PFSK-1 (cell line): ENCODE data around the gene PTPRK.

Experiments used
- FOXP2 ChIP-seq: optimal IDR thresholded peaks from 2 replicates; pipeline ENCODE3; 2011; ENCODE audit warnings: borderline replicate concordance, control low read depth, inconsistent platforms; ENCODE audit not compliant: insufficient read depth; ENCODE audit errors: extremely low read length, extremely low read depth
- POLR2AphosphoS5 ChIP-seq: IDR thresholded peaks from 2 replicates; pipeline ENCODE4 v1.6.1; 2012; ENCODE audit warnings: low read depth, mild to moderate bottlenecking, control low read depth, low read length, moderate library complexity
- SIN3A ChIP-seq: IDR thresholded peaks from 2 replicates; pipeline ENCODE4 v1.6.1; 2012; ENCODE audit warnings: mild to moderate bottlenecking, low read length, moderate library complexity, borderline replicate concordance; ENCODE audit not compliant: insufficient read depth
- TAF1 ChIP-seq: IDR thresholded peaks from 2 replicates; pipeline ENCODE4 v1.6.1; 2012; ENCODE audit warnings: low read length, control low read depth, borderline replicate concordance; ENCODE audit not compliant: insufficient read depth
- TF ChIP-seq, protein P1 (sequence below), 2 experiments: IDR thresholded peaks; 2 replicates each; pipeline versions ENCODE4 v1.6.1 to v1.8.0; 2011 to 2012; ENCODE audit warnings: low read depth in 2 of 2, low read length in 2 of 2, control low read depth in 1 of 2, inconsistent platforms in 1 of 2, mild to moderate bottlenecking in 1 of 2, moderate library complexity in 1 of 2; ENCODE audit not compliant: insufficient read depth in 1 of 2

PTPRK gene

DNA sequence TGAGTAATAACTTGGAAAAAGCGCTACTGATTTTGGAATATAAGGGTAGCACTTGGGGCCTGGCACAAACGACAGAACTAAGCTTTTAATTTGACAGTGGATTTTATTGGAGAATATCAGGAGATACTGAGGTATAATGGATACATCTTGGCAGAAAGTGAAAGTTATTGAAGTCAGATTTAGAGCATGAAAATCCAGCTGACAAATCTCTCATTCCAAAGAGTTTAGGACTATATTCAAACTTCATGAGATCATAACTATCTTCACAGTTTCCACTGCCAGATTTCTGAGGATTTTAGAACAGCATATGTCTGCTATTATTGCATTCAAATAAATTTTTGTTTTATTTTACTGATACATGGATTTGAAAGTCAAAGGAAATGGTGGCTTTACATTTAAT lies 487.2 kb downstream of the PTPRK start:
- no peak for TF ChIP-seq FOXP2
- no peak for TF ChIP-seq TAF1
- TF ChIP-seq, protein P1, sequence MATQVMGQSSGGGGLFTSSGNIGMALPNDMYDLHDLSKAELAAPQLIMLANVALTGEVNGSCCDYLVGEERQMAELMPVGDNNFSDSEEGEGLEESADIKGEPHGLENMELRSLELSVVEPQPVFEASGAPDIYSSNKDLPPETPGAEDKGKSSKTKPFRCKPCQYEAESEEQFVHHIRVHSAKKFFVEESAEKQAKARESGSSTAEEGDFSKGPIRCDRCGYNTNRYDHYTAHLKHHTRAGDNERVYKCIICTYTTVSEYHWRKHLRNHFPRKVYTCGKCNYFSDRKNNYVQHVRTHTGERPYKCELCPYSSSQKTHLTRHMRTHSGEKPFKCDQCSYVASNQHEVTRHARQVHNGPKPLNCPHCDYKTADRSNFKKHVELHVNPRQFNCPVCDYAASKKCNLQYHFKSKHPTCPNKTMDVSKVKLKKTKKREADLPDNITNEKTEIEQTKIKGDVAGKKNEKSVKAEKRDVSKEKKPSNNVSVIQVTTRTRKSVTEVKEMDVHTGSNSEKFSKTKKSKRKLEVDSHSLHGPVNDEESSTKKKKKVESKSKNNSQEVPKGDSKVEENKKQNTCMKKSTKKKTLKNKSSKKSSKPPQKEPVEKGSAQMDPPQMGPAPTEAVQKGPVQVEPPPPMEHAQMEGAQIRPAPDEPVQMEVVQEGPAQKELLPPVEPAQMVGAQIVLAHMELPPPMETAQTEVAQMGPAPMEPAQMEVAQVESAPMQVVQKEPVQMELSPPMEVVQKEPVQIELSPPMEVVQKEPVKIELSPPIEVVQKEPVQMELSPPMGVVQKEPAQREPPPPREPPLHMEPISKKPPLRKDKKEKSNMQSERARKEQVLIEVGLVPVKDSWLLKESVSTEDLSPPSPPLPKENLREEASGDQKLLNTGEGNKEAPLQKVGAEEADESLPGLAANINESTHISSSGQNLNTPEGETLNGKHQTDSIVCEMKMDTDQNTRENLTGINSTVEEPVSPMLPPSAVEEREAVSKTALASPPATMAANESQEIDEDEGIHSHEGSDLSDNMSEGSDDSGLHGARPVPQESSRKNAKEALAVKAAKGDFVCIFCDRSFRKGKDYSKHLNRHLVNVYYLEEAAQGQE (IDR thresholded peaks at IDR 0.05; ENCODE audit: insufficient read depth in 1 of 2, low read depth in 2 of 2, low read length in 2 of 2): no peak
- TF ChIP-seq SIN3A: no peak

DNA sequence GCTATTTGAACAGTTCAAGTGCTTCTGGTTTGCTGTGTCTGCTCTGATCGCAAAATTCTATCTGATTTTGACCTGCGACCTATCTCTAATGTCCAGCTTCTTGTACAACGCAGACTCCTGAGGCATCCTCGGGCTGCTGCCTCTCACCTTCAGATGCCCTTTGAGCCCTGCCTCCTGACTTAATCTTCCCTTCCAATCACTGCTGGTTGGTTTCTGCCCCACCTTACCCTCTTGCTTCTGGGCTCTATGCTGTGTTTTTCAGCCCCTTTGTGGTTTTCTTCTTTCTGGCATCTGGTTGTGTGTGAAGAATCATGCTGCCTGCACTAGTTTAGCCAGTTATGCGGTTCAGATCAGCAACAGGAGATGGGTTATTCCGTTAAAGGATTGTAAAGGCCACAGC lies 488.4 kb downstream of the PTPRK start:
- TF ChIP-seq, protein P1 (IDR thresholded peaks at IDR 0.05; ENCODE audit: insufficient read depth in 1 of 2, low read depth in 2 of 2, low read length in 2 of 2): no peak
- TF ChIP-seq TAF1 (no peak), SIN3A (no peak), POLR2AphosphoS5 (no peak), FOXP2 (no peak)

DNA sequence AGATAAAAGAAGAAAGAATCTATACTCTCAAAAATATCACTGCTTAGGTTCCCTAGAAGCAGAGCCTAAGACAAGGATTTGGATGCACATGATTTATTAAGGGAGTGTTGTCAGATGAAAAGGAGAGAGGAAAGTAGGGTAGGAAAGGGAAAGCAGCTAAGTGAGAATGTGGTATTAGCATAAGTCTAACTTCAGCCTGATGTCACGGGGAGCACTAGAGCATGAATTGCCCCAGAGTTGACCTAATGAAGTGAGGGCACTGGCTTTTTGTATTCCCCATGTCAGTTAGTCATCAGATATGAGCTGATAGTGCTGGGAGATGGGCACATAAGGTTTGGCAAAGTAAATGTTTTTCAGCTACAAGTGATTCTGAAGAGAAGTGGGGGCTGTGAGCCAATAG lies 490.6 kb downstream of the PTPRK start:
- TF ChIP-seq TAF1 (no peak), SIN3A (no peak), POLR2AphosphoS5 (no peak)

DNA sequence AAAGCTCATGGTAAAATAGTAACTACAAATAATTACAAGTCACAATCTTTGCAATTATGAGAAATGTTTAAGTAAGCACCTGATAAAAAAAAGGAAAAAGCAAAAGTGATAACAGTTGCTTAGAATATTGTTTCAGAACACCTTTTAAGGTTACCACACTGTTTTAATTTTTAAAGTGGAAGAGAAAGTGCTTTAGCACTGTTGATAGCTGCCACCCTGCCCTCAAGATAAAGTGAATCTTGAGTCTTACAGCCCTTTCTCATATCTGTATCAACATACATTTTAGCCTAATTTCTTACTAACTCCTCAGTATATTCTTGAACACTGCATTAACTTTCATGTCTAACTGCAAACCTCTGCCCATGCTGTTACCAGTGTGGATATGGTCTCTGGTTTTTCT lies 492.2 kb downstream of the PTPRK start:
- TF ChIP-seq POLR2AphosphoS5: no peak
- TF ChIP-seq TAF1: no peak
- no peak for TF ChIP-seq SIN3A
- TF ChIP-seq, protein P1 (IDR thresholded peaks at IDR 0.05; ENCODE audit: insufficient read depth in 1 of 2, low read depth in 2 of 2, low read length in 2 of 2): no peak
- TF ChIP-seq FOXP2: no peak

DNA sequence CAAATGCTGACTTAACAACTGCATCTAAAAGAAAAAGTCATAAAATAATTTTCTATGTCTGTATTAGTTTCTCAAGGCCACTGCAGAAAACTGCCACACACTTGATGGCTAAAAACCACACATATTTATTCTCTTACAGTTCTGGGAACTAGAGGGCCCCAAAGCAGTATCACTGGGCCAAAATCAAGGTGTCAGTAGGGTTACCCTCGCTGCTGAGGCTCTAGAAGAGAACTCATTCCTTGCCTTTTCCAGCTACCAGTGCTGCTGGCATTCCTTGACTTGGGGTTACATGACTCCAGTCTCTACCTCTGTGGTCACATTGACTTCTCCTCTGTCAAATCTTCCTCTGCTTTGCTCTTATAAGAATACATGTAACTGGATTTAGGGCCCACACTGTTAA lies 494.9 kb downstream of the PTPRK start:
- TF ChIP-seq SIN3A: no peak

DNA sequence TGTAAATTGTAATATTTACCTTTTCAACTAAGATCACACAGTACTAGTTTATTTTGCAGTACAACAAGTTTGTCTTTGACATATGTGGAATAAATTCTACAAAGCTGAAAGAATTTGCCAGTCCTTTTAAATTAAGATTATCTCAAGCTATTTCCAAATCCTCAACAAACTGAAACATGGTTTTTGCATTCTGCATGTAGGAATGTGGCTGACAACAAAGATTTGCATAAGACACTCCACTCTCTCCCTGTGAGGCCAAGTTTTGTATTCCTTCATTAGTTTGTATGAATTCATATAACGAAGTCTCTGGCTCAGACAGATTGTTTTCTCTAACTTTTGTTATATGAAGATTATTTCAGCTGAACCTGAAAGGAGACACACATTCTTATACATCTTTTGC lies 495.4 kb downstream of the PTPRK start:
- TF ChIP-seq SIN3A: no peak
- TF ChIP-seq FOXP2: no peak
- TF ChIP-seq, protein P1 (IDR thresholded peaks at IDR 0.05; ENCODE audit: insufficient read depth in 1 of 2, low read depth in 2 of 2, low read length in 2 of 2): no peak
- no peak for TF ChIP-seq POLR2AphosphoS5
- TF ChIP-seq TAF1: no peak
